ENCODE measurements around the gene HTRA1.

DNA sequence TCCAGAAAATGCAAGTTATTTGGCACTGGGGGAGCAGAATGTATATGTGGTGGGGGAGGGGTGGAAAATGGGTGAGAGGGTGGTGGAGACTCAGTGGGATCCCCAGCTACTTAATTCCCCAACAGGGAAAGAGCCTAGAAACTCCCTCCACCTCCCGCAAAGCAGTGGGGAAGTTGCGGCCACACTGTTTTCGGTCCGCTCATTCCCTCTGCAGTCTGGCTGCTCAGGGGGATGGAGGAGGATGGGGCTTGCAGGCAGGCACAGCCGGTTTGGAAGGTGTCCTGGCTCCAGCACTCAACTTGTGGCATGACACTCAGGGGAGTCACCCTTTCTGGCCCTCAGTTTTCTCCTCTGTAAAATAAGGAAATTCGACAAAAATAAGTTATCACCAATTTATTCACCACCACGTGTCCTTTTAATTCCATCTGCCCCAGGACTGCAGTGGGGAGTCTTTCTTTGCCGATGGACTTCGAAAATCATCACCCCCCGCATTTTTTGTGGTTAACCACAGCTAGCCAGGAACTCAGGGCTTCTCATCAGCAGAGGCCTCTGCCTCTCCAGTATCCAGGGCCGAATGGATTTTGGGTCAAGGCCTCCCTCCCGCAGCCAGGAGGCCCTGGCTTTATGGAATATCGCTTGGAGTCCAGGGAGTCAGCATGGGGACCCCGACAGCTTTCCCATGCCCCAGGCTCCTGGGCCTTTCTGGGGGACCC, 1.6 kb upstream of the HTRA1 start:
- TF ChIP-seq, protein P1, sequence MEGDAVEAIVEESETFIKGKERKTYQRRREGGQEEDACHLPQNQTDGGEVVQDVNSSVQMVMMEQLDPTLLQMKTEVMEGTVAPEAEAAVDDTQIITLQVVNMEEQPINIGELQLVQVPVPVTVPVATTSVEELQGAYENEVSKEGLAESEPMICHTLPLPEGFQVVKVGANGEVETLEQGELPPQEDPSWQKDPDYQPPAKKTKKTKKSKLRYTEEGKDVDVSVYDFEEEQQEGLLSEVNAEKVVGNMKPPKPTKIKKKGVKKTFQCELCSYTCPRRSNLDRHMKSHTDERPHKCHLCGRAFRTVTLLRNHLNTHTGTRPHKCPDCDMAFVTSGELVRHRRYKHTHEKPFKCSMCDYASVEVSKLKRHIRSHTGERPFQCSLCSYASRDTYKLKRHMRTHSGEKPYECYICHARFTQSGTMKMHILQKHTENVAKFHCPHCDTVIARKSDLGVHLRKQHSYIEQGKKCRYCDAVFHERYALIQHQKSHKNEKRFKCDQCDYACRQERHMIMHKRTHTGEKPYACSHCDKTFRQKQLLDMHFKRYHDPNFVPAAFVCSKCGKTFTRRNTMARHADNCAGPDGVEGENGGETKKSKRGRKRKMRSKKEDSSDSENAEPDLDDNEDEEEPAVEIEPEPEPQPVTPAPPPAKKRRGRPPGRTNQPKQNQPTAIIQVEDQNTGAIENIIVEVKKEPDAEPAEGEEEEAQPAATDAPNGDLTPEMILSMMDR (IDR thresholded peaks at IDR 0.05; ENCODE audit: low read length), result no peak
- no peak for TF ChIP-seq EZH2 (IDR thresholded peaks at IDR 0.05; ENCODE audit: borderline replicate concordance, low read length)
